ENCODE data around the gene TTC24.

DNA sequence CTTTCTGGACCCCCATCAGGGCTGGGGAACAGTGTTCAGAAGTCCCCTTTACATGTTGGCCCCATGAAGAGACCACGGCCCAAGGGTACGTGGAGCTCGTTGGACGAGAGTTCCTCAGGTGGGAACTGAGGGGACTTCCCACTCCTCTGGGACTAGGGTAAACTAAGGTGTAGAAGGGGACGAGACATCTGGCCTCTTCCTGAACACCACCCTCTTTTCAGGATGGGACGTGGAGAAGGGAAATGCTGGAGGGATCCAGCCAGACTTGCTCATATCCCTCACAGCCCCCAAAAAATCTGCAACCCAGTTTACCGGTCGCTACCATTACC lies 14.1 kb downstream of the TTC24 start:
- TF ChIP-seq, protein P1, sequence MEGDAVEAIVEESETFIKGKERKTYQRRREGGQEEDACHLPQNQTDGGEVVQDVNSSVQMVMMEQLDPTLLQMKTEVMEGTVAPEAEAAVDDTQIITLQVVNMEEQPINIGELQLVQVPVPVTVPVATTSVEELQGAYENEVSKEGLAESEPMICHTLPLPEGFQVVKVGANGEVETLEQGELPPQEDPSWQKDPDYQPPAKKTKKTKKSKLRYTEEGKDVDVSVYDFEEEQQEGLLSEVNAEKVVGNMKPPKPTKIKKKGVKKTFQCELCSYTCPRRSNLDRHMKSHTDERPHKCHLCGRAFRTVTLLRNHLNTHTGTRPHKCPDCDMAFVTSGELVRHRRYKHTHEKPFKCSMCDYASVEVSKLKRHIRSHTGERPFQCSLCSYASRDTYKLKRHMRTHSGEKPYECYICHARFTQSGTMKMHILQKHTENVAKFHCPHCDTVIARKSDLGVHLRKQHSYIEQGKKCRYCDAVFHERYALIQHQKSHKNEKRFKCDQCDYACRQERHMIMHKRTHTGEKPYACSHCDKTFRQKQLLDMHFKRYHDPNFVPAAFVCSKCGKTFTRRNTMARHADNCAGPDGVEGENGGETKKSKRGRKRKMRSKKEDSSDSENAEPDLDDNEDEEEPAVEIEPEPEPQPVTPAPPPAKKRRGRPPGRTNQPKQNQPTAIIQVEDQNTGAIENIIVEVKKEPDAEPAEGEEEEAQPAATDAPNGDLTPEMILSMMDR (IDR thresholded peaks at IDR 0.05): no peak
- no peak for TF ChIP-seq POLR2A (IDR thresholded peaks at IDR 0.05)
